Measurements from ENCODE around the gene PARP6.

DNA sequence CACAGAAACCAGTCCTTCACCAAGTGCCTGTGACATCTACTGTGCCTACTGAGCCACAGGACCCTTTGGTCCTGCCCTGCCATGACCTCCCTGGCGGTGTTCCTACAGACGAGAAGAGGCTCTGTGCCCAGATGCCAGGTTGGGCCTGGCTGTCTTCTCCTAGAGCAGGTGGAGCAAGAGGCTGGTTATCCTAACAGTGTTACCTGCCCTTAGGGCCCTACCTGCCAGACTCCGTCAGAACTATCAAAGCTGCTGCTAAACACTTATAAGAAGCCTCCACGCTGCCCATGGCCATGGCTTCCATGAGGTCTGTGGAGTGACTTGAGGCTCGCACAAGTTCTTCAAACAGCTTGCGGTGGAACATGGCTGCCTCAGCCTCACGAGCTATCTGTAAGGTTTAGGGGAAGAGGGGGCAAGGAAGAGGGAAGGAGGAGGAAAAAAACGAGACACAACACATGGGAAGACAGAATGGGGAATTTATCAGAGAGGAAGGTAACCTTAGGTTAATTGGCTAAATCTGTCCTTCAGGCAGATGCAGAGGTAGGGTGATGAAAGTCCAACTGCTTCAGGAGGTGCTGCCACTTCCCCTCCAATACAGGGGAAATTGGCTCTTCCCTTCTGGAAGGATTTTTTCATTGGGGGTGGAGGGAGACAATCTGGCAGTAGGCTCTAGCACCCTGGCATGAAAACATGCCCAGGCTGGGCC is 69.4 kb downstream of the PARP6 start:
- no peak for TF ChIP-seq POLR2A (IDR thresholded peaks at IDR 0.05; ENCODE audit: low read depth, low read length)
- no peak for TF ChIP-seq TAF1 (IDR thresholded peaks at IDR 0.05; ENCODE audit: borderline replicate concordance, low read depth, low read length)
- no peak for TF ChIP-seq POLR2AphosphoS5 (IDR thresholded peaks at IDR 0.05; ENCODE audit: low read depth, low read length)

Data from GM12892 (cell line).